GM23338 (cell line): Measurements from ENCODE around the gene SRP54.

Experiments used
- CTCF ChIP-seq, 2 experiments: fragments of 200-600 bp in 1 of 2; sonication (generic) in 1 of 2; conservative IDR thresholded peaks; 2 replicates each; pipeline versions ENCODE4 v1.5.1 to v1.6.1; 2016 to 2017; ENCODE audit warnings: antibody characterized with exemption in 2 of 2, low read depth in 2 of 2, mild to moderate bottlenecking in 2 of 2, moderate library complexity in 1 of 2
- EZH2 ChIP-seq: fragments of 200-600 bp; sonication (generic); IDR thresholded peaks from one replicate; pipeline ENCODE4 v1.8.0; 2017; ENCODE audit warnings: antibody characterized with exemption, mild to moderate bottlenecking, low read depth; ENCODE audit not compliant: unreplicated experiment
- NANOG ChIP-seq: IDR thresholded peaks from 2 replicates; pipeline ENCODE4 v1.6.1; 2016; ENCODE audit warnings: antibody characterized with exemption, borderline replicate concordance

GRCh38 chr14:34987180-34987579 is 4.4 kb downstream of the SRP54 start:
- no peak for TF ChIP-seq CTCF (conservative IDR thresholded peaks at IDR 0.05; ENCODE audit: low read depth in 2 of 2)
- TF ChIP-seq NANOG, result no peak
- TF ChIP-seq EZH2, result no peak
